ENCODE data around the gene TAS2R40. TPM values are rescaled to one million over a fixed set of nuclear protein-coding genes. Genes with fewer than 3 reads are reported as not detected.
A peak's percentile ranks its signal among the peaks of the same experiment; 100 is the strongest.

Gene TAS2R40
- total RNA-seq, 1 donor from 2014 or later = not detected

DNA sequence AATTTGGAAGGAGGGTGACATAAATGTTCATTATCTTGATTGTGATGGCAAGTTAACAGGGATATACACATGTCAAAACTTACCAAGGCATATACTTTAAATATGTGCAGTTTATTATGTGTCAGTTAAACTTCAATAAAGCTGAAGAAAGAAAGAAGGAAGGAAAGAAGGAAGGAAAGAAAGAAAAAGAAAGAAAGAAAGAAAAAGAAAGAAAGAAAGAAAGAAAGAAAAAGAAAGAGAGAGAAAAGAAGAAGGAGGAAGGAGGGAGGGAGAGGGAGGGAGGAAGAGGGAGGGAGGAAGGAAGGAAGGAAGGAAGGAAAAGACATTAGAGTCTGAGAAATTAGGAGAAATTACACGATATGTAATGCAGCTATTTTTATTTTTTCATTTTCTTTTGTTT, 25.5 kb downstream of the TAS2R40 start:
- peaks cover 32% of the 10 kb centered on the region for H3K36me3 Mint-ChIP-seq (ENCODE audit: low read depth)
- intact Hi-C loops (cut with micrococcal nuclease) = loop anchor here (10.0 kb wide), 1 partner anchor 257 kb away; no protein-coding TSS in a partner anchor

DNA sequence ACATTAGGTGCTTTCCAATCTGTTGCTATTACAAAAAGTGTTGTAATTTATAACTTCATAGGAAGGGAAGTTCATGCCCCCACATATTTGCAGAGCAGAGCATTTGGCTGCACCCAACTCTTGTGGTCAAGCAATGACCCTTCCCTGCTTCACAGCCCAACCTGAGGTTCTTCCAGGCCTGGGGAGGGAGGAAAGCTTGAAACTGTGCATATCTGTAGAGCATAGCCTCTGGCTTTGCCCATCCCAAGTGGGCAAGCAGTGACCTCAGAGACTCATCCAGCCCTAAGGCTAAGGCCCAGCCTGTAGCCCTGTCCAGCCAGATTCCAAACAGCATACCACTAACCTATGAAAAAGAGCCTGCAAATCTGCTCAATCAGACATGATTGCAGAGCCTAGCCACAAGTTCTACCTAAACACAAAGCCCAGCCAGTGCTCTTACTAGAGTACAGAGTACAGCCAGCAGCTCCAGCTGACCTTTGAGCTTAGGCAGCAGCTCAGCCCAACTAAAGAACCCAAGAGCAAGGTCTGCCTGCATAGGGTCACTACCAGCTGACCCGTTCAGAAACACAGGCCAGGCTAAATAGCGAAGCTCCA, 27.0 kb downstream of the TAS2R40 start:
- Mint-ChIP-seq H3K36me3 (ENCODE audit: low read depth) (peaks cover 41% of the 10 kb centered on the region), H3K27ac (peak overlapping the region; percentile 15), H3K27me3 (no peaks in the 10 kb centered on the region), H3K9me3 (peaks cover 32% of the 10 kb centered on the region), H3K4me1 (peaks cover 70% of the 10 kb centered on the region), H3K4me3 (no peak overlapping the region)
- intact Hi-C loops (cut with micrococcal nuclease) = loop anchor here (1.0 to 10.0 kb wide), 2 partner anchors 7 to 256 kb away; no protein-coding TSS in a partner anchor
- DNase-seq = peak; percentile 54

More for the DNA sequence above, 25.5 kb downstream of the TAS2R40 start:
- H3K9me3 Mint-ChIP-seq = peaks cover 23% of the 10 kb centered on the region
- no peak for DNase-seq
- H3K27ac Mint-ChIP-seq = peak overlapping the region; percentile 62
- H3K27me3 Mint-ChIP-seq = no peaks in the 10 kb centered on the region
- H3K4me3 Mint-ChIP-seq = peak overlapping the region; percentile 1
- H3K4me1 Mint-ChIP-seq = peaks cover 76% of the 10 kb centered on the region

- peaks cover 37% of the 10 kb centered on the region for H3K9me3 Mint-ChIP-seq
- no peaks in the 10 kb centered on the region for H3K27me3 Mint-ChIP-seq
- intact Hi-C loops (cut with micrococcal nuclease) = no loop called here
- H3K4me1 Mint-ChIP-seq = peaks cover 67% of the 10 kb centered on the region
- DNase-seq = peak; percentile 45
- peaks cover 46% of the 10 kb centered on the region for H3K36me3 Mint-ChIP-seq (ENCODE audit: low read depth)
- H3K27ac Mint-ChIP-seq = peak overlapping the region; percentile 34
- H3K4me3 Mint-ChIP-seq = no peak overlapping the region
Observed at GRCh38 chr7:143250199-143250598, 28.4 kb downstream of the TAS2R40 start.

GRCh38 chr7:143250822-143251221, 29.0 kb downstream of the TAS2R40 start:
- H3K4me1 Mint-ChIP-seq = peaks cover 66% of the 10 kb centered on the region
- peak overlapping the region; percentile 82 for H3K27ac Mint-ChIP-seq
- no peaks in the 10 kb centered on the region for H3K27me3 Mint-ChIP-seq
- intact Hi-C loops (cut with micrococcal nuclease) = no loop called here
- peaks cover 37% of the 10 kb centered on the region for H3K9me3 Mint-ChIP-seq
- DNase-seq = peak; percentile 53
- H3K4me3 Mint-ChIP-seq = peak overlapping the region; percentile 69
- H3K36me3 Mint-ChIP-seq (ENCODE audit: low read depth) = peaks cover 45% of the 10 kb centered on the region

- peaks cover 37% of the 10 kb centered on the region for H3K9me3 Mint-ChIP-seq
- no peaks in the 10 kb centered on the region for H3K27me3 Mint-ChIP-seq
- peaks cover 62% of the 10 kb centered on the region for H3K4me1 Mint-ChIP-seq
- DNase-seq = peak; percentile 79
- peaks cover 39% of the 10 kb centered on the region for H3K36me3 Mint-ChIP-seq (ENCODE audit: low read depth)
- intact Hi-C loops (cut with micrococcal nuclease) = no loop called here
- peak overlapping the region; percentile 73 for H3K27ac Mint-ChIP-seq
- H3K4me3 Mint-ChIP-seq = peak overlapping the region; percentile 21
Observed at GRCh38 chr7:143252006-143252405, 30.2 kb downstream of the TAS2R40 start.

- H3K9me3 Mint-ChIP-seq = peaks cover 26% of the 10 kb centered on the region
- H3K4me3 Mint-ChIP-seq = peak overlapping the region; percentile 18
- H3K27ac Mint-ChIP-seq = peak overlapping the region; percentile 39
- intact Hi-C loops (cut with micrococcal nuclease) = no loop called here
- peaks cover 26% of the 10 kb centered on the region for H3K36me3 Mint-ChIP-seq (ENCODE audit: low read depth)
- peaks cover 52% of the 10 kb centered on the region for H3K4me1 Mint-ChIP-seq
- no peaks in the 10 kb centered on the region for H3K27me3 Mint-ChIP-seq
- DNase-seq = no peak
Observed at GRCh38 chr7:143255564-143255963, 33.7 kb downstream of the TAS2R40 start.

DNA sequence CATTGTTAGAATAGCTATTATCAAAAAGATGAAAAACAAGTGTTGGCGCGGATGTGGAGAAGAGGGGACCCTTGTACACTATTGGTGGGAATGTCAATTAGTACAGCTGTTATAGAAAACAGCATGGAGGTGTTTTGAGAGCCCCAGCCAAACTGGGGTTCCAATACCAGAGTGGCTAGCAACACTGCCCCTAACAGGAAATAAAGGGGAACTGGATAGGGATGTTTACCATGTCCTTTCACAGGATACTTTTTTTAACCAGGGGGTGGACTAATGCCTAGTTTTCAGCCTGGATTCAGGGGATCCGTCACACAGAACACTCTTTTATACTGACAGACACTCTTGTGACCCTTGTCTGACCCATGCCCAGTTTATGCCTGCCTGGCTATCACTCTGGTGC, 34.5 kb downstream of the TAS2R40 start:
- H3K4me1 Mint-ChIP-seq = peaks cover 48% of the 10 kb centered on the region
- H3K9me3 Mint-ChIP-seq = peaks cover 22% of the 10 kb centered on the region
- H3K27me3 Mint-ChIP-seq = no peaks in the 10 kb centered on the region
- DNase-seq = no peak
- no peak overlapping the region for H3K4me3 Mint-ChIP-seq
- peak overlapping the region; percentile 8 for H3K27ac Mint-ChIP-seq
- peaks cover 24% of the 10 kb centered on the region for H3K36me3 Mint-ChIP-seq (ENCODE audit: low read depth)
- intact Hi-C loops (cut with micrococcal nuclease) = loop anchor here (1.0 kb wide), 1 partner anchor 8 kb away; no protein-coding TSS in a partner anchor

DNA sequence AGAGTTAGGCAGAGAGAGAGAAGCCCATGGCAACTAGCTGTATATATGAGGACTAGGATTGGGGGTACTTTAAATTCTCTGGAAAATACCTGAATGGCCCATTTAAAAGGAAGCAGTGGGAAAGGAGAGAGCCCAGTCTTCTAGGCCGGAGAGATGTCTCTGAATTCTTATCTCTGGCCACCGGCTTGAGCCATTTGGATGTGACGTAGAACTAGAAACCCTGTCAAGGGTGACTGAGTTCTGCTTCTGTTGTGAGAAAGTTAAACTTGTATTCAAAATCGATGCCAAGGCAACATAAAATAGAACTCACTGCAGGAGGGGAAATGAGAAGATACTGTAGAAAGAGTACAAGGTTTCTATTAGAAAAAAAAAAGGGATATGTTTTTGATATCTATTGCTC, 35.1 kb downstream of the TAS2R40 start:
- peaks cover 20% of the 10 kb centered on the region for H3K9me3 Mint-ChIP-seq
- peaks cover 45% of the 10 kb centered on the region for H3K4me1 Mint-ChIP-seq
- peaks cover 19% of the 10 kb centered on the region for H3K36me3 Mint-ChIP-seq (ENCODE audit: low read depth)
- DNase-seq = peak; percentile 54
- H3K4me3 Mint-ChIP-seq = no peak overlapping the region
- intact Hi-C loops (cut with micrococcal nuclease) = loop anchor here (1.0 kb wide), 1 partner anchor 9 kb away; no protein-coding TSS in a partner anchor
- no peaks in the 10 kb centered on the region for H3K27me3 Mint-ChIP-seq
- H3K27ac Mint-ChIP-seq = peak overlapping the region; percentile 31

- H3K4me3 Mint-ChIP-seq = no peak overlapping the region
- peaks cover 14% of the 10 kb centered on the region for H3K36me3 Mint-ChIP-seq (ENCODE audit: low read depth)
- peak; percentile 41 for DNase-seq
- intact Hi-C loops (cut with micrococcal nuclease) = no loop called here
- no peak overlapping the region for H3K27ac Mint-ChIP-seq
- no peaks in the 10 kb centered on the region for H3K27me3 Mint-ChIP-seq
- H3K4me1 Mint-ChIP-seq = peaks cover 42% of the 10 kb centered on the region
- peaks cover 16% of the 10 kb centered on the region for H3K9me3 Mint-ChIP-seq
Observed at GRCh38 chr7:143257501-143257900, 35.7 kb downstream of the TAS2R40 start.

GRCh38 chr7:143258831-143259230, 37.0 kb downstream of the TAS2R40 start:
- H3K9me3 Mint-ChIP-seq = peaks cover 10% of the 10 kb centered on the region
- DNase-seq = peak; percentile 78
- intact Hi-C loops (cut with micrococcal nuclease) = loop anchor here (1.0 kb wide), 1 partner anchor 19 kb away; no protein-coding TSS in a partner anchor

GRCh38 chr7:143259765-143260164, 37.9 kb downstream of the TAS2R40 start:
- intact Hi-C loops (cut with micrococcal nuclease) = no loop called here
- Mint-ChIP-seq H3K36me3 (ENCODE audit: low read depth) (peaks cover 11% of the 10 kb centered on the region), H3K9me3 (peaks cover 4% of the 10 kb centered on the region), H3K4me3 (no peak overlapping the region), H3K27me3 (no peaks in the 10 kb centered on the region), H3K27ac (no peak overlapping the region), H3K4me1 (peaks cover 45% of the 10 kb centered on the region)
- DNase-seq = no peak

More at GRCh38 chr7:143258831-143259230, 37.0 kb downstream of the TAS2R40 start:
- Mint-ChIP-seq H3K4me1 (peaks cover 43% of the 10 kb centered on the region), H3K36me3 (ENCODE audit: low read depth) (peaks cover 10% of the 10 kb centered on the region), H3K4me3 (peak overlapping the region; percentile 78), H3K27me3 (no peaks in the 10 kb centered on the region), H3K27ac (peak overlapping the region; percentile 86)

DNA sequence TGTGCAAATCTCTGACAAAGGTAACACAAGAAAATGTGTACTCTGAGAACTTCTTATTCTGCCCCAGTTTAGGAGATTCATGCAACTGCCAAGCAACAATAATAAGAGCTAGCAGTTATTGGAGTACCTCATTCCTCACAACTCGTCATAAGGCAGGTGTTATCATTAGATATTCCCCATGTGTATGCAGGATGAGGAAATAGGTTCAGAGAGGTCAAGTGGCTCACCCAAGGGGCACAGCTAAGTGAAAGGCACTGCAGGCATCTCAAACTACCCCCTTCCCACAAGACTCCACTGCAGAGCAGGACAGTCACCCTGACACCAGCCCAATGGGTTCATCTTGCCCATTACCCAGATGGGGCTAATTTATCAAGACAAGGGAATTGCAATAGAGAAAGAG, 40.1 kb downstream of the TAS2R40 start:
- H3K36me3 Mint-ChIP-seq (ENCODE audit: low read depth) = peaks cover 26% of the 10 kb centered on the region
- H3K27me3 Mint-ChIP-seq = no peaks in the 10 kb centered on the region
- H3K4me3 Mint-ChIP-seq = peak overlapping the region; percentile 58
- peaks cover 4% of the 10 kb centered on the region for H3K9me3 Mint-ChIP-seq
- DNase-seq = peak; percentile 57
- peaks cover 39% of the 10 kb centered on the region for H3K4me1 Mint-ChIP-seq
- intact Hi-C loops (cut with micrococcal nuclease) = loop anchor here (2.0 kb wide), 1 partner anchor 17 kb away; no protein-coding TSS in a partner anchor
- H3K27ac Mint-ChIP-seq = peak overlapping the region; percentile 34

DNA sequence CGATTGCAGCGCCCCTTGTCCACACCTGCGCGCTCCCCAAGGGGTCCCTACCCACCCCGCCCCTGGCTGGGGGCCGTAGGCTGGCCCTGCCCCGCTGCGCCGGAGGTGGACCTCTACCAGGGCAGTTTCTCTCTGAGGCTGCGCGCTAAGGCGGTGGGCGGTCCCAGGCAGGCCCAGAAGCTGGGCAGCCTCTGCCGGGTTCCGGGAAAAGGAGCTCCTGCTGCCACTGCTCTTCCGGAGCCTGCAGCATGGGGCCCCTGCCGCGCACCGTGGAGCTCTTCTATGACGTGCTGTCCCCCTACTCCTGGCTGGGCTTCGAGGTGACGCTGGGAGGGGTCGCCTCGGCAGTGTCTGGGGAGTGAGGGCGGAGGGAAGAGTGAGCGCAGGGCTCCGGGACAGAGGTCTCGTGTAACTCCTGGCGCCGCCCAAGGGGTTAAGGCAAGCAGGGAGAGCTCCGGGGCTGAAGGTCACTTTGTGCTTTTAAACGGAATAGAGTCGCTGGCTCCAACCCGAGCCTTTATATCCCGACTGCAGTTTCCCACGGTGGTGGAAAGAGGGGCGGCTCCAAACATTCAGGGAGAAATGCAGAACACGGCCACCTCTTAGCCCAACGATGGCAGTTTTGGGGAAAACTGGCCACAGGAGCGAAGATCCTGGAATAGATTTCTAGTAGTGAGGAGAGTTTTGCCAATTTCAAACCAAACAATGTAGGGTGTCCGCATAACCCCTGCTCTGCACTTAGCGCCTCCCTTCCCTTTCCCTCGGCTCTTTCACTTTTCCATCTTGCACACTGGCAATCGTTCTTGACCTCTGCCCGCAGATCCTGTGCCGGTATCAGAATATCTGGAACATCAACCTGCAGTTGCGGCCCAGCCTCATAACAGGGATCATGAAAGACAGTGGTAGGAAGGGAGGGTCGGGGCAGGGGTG, 41.7 kb downstream of the TAS2R40 start, which contains the start of gene GSTK1:
Gene GSTK1, plus strand, starts transcription at position 176 of the 930 bp plus-strand sequence. Its CDS starts 73 bp downstream, at position 249.
- intact Hi-C loops (cut with micrococcal nuclease) = loop anchor here (1.0 to 2.0 kb wide), 5 partner anchors 15 to 37 kb away; partner anchors contain the start of gene CASP2
- peaks cover 46% of the 10 kb centered on the region for H3K4me1 Mint-ChIP-seq
- H3K4me3 Mint-ChIP-seq = peak within 1 kb of the TSS; percentile 97
- H3K27me3 Mint-ChIP-seq = no peaks in the 10 kb centered on the region
- H3K9me3 Mint-ChIP-seq = peaks cover 4% of the 10 kb centered on the region
- H3K36me3 Mint-ChIP-seq (ENCODE audit: low read depth) = peaks cover 40% of the 10 kb centered on the region
- peak; percentile 96 for DNase-seq
- peak within 1 kb of the TSS; percentile 92 for H3K27ac Mint-ChIP-seq

Data from activated CD4-positive, alpha-beta T cell treated with anti-CD3 and anti-CD28 coated beads, Interleukin-2, amount 10 ng/mL, durations not matched to agents 24 days and 14 days (primary cell).